ENCODE measurements around the gene TMEM50B. TPM values are rescaled to one million over a fixed set of nuclear protein-coding genes. Genes with fewer than 3 reads are reported as not detected.

Gene TMEM50B
- total and polyA plus RNA-seq, 2 experiments from 2014 or later = 25.1 to 26.1 TPM

- no peaks in the 10 kb centered on the region for H3K9me2 ChIP-seq (ENCODE audit: insufficient read depth)
- peaks cover 4% of the 10 kb centered on the region; the same call in 1 of the 2 replicates for H3K27me3 ChIP-seq (ENCODE audit: insufficient read depth)
- peaks cover 8% of the 10 kb centered on the region for H3K4me1 Mint-ChIP-seq
- no peaks in the 10 kb centered on the region for H3K36me3 ChIP-seq (ENCODE audit: insufficient read depth)
- peaks cover 14% of the 10 kb centered on the region for H3K27me3 Mint-ChIP-seq (ENCODE audit: insufficient read depth, low read depth, poor library complexity)
- H3K36me3 Mint-ChIP-seq (ENCODE audit: low read depth) = peaks cover 3% of the 10 kb centered on the region; the same call in 1 of the 3 replicates
- H3K9me3 Mint-ChIP-seq = peaks cover 3% of the 10 kb centered on the region; the same call in 1 of the 3 replicates
- H4K20me1 ChIP-seq (replicated peaks; ENCODE audit: insufficient read depth) = peaks cover 4% of the 10 kb centered on the region; the same call in 1 of the 2 replicates
- no peak for ATAC-seq
- peaks cover 26% of the 10 kb centered on the region for H3K79me2 ChIP-seq (replicated peaks; ENCODE audit: insufficient read depth)
- H3K27ac ChIP-seq (ENCODE audit: low read depth) = peak overlapping the region; percentile 35; the same call in 1 of the 2 replicates
- TF ChIP-seq REST (IDR thresholded peaks at IDR 0.05; ENCODE audit: unreplicated experiment) (no peak), EZH2 (IDR thresholded peaks at IDR 0.05; ENCODE audit: low read depth, unreplicated experiment) (no peak), STAT1 (IDR thresholded peaks at IDR 0.05; ENCODE audit: unreplicated experiment) (no peak), EZH2phosphoT487 (IDR thresholded peaks at IDR 0.05; ENCODE audit: unreplicated experiment) (no peak), CREB1 (CRISPR knock-in tag; IDR thresholded peaks at IDR 0.05; ENCODE audit: low read depth) (no peak), POLR2AphosphoS5 (IDR thresholded peaks at IDR 0.05; ENCODE audit: low read depth) (no peak), ZNF331 (CRISPR knock-in tag; IDR thresholded peaks at IDR 0.05; ENCODE audit: low read depth) (no peak), NANOG (IDR thresholded peaks at IDR 0.05; ENCODE audit: borderline replicate concordance) (no peak), ZNF114 (CRISPR knock-in tag; IDR thresholded peaks at IDR 0.05) (no peak), JUNB (IDR thresholded peaks at IDR 0.05; ENCODE audit: unreplicated experiment) (no peak)
- TF ChIP-seq, protein P1, sequence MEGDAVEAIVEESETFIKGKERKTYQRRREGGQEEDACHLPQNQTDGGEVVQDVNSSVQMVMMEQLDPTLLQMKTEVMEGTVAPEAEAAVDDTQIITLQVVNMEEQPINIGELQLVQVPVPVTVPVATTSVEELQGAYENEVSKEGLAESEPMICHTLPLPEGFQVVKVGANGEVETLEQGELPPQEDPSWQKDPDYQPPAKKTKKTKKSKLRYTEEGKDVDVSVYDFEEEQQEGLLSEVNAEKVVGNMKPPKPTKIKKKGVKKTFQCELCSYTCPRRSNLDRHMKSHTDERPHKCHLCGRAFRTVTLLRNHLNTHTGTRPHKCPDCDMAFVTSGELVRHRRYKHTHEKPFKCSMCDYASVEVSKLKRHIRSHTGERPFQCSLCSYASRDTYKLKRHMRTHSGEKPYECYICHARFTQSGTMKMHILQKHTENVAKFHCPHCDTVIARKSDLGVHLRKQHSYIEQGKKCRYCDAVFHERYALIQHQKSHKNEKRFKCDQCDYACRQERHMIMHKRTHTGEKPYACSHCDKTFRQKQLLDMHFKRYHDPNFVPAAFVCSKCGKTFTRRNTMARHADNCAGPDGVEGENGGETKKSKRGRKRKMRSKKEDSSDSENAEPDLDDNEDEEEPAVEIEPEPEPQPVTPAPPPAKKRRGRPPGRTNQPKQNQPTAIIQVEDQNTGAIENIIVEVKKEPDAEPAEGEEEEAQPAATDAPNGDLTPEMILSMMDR (conservative IDR thresholded peaks at IDR 0.05; ENCODE audit: low read depth in 2 of 2) = no peak
- TF ChIP-seq, protein P2, sequence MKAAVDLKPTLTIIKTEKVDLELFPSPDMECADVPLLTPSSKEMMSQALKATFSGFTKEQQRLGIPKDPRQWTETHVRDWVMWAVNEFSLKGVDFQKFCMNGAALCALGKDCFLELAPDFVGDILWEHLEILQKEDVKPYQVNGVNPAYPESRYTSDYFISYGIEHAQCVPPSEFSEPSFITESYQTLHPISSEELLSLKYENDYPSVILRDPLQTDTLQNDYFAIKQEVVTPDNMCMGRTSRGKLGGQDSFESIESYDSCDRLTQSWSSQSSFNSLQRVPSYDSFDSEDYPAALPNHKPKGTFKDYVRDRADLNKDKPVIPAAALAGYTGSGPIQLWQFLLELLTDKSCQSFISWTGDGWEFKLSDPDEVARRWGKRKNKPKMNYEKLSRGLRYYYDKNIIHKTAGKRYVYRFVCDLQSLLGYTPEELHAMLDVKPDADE (IDR thresholded peaks at IDR 0.05) = no peak
- TF ChIP-seq, protein P3, sequence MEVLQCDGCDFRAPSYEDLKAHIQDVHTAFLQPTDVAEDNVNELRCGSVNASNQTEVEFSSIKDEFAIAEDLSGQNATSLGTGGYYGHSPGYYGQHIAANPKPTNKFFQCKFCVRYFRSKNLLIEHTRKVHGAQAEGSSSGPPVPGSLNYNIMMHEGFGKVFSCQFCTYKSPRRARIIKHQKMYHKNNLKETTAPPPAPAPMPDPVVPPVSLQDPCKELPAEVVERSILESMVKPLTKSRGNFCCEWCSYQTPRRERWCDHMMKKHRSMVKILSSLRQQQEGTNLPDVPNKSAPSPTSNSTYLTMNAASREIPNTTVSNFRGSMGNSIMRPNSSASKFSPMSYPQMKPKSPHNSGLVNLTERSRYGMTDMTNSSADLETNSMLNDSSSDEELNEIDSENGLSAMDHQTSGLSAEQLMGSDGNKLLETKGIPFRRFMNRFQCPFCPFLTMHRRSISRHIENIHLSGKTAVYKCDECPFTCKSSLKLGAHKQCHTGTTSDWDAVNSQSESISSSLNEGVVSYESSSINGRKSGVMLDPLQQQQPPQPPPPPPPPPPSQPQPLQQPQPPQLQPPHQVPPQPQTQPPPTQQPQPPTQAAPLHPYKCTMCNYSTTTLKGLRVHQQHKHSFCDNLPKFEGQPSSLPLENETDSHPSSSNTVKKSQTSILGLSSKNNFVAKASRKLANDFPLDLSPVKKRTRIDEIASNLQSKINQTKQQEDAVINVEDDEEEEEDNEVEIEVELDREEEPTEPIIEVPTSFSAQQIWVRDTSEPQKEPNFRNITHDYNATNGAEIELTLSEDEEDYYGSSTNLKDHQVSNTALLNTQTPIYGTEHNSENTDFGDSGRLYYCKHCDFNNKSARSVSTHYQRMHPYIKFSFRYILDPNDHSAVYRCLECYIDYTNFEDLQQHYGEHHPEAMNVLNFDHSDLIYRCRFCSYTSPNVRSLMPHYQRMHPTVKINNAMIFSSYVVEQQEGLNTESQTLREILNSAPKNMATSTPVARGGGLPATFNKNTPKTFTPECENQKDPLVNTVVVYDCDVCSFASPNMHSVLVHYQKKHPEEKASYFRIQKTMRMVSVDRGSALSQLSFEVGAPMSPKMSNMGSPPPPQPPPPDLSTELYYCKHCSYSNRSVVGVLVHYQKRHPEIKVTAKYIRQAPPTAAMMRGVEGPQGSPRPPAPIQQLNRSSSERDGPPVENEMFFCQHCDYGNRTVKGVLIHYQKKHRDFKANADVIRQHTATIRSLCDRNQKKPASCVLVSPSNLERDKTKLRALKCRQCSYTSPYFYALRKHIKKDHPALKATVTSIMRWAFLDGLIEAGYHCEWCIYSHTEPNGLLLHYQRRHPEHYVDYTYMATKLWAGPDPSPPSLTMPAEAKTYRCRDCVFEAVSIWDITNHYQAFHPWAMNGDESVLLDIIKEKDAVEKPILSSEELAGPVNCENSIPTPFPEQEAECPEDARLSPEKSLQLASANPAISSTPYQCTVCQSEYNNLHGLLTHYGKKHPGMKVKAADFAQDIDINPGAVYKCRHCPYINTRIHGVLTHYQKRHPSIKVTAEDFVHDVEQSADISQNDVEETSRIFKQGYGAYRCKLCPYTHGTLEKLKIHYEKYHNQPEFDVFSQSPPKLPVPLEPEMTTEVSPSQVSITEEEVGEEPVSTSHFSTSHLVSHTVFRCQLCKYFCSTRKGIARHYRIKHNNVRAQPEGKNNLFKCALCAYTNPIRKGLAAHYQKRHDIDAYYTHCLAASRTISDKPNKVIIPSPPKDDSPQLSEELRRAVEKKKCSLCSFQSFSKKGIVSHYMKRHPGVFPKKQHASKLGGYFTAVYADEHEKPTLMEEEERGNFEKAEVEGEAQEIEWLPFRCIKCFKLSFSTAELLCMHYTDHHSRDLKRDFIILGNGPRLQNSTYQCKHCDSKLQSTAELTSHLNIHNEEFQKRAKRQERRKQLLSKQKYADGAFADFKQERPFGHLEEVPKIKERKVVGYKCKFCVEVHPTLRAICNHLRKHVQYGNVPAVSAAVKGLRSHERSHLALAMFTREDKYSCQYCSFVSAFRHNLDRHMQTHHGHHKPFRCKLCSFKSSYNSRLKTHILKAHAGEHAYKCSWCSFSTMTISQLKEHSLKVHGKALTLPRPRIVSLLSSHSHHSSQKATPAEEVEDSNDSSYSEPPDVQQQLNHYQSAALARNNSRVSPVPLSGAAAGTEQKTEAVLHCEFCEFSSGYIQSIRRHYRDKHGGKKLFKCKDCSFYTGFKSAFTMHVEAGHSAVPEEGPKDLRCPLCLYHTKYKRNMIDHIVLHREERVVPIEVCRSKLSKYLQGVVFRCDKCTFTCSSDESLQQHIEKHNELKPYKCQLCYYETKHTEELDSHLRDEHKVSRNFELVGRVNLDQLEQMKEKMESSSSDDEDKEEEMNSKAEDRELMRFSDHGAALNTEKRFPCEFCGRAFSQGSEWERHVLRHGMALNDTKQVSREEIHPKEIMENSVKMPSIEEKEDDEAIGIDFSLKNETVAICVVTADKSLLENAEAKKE (CRISPR knock-in tag; IDR thresholded peaks at IDR 0.05) = no peak
- H3K4me3 Mint-ChIP-seq = peak overlapping the region; percentile 92
- peak overlapping the region; percentile 73 for H3K4me2 ChIP-seq
- no peak for DNase-seq (ENCODE audit: low spot score)
- peak overlapping the region; percentile 57 for H2AFZ ChIP-seq
- H3K27ac Mint-ChIP-seq = peak overlapping the region; percentile 93
- peaks cover 8% of the 10 kb centered on the region; the same call in 1 of the 2 replicates for H3K4me1 ChIP-seq (ENCODE audit: insufficient read depth)
- peak overlapping the region; percentile 98 for H3K4me3 ChIP-seq
- H3F3A ChIP-seq (replicated peaks; ENCODE audit: low read depth) = peaks cover 13% of the 10 kb centered on the region; the same call in 1 of the 2 replicates
These were observed 818 bp upstream of the TMEM50B start for GRCh38 chr21:33480481-33481103.

All from GM23338 (cell line).